NCI-H1048 (cell line): ENCODE results near the gene IDH1.
"Not testable (repeated sequence)": the region's sequence is repeated elsewhere in the genome, so short reads cannot be mapped to it uniquely, and the experiment has no call there.

Source experiments
- DNase-seq: peaks from one replicate; lab custom pipeline; 2025; lab: John Stamatoyannopoulos, UW

Gene IDH1

GRCh38 chr2:208221873-208222272 is 33.0 kb downstream of the IDH1 start:
- DNase-seq: not testable (repeated sequence)

GRCh38 chr2:208210688-208211451 is 44.0 kb downstream of the IDH1 start:
- no peak for DNase-seq

GRCh38 chr2:208208335-208209085 is 46.4 kb downstream of the IDH1 start:
- no peak for DNase-seq

- DNase-seq: no peak
These were observed 47.1 kb downstream of the IDH1 start for GRCh38 chr2:208207769-208208168.

GRCh38 chr2:208204166-208204565 is 50.7 kb downstream of the IDH1 start:
- DNase-seq: no peak

- no peak for DNase-seq
These were observed 59.3 kb downstream of the IDH1 start for GRCh38 chr2:208195531-208195930.

GRCh38 chr2:208192611-208193236 is 62.1 kb downstream of the IDH1 start:
- DNase-seq: no peak

- DNase-seq: no peak
These were observed 64.9 kb downstream of the IDH1 start, which contains the start of gene C2orf80 for GRCh38 chr2:208189810-208190503. Gene C2orf80, minus strand, starts transcription at chr2:208190030. Its CDS starts 3,044 bp downstream, at chr2:208186986.

GRCh38 chr2:208189069-208189809 is 65.6 kb downstream of the IDH1 start:
- no peak for DNase-seq

- DNase-seq: no peak
These were observed 68.0 kb downstream of the IDH1 start for GRCh38 chr2:208186893-208187292.

GRCh38 chr2:208186465-208186864 is 68.4 kb downstream of the IDH1 start:
- DNase-seq: no peak
